ENCODE data around the gene ZBTB20.

ZBTB20 gene

DNA sequence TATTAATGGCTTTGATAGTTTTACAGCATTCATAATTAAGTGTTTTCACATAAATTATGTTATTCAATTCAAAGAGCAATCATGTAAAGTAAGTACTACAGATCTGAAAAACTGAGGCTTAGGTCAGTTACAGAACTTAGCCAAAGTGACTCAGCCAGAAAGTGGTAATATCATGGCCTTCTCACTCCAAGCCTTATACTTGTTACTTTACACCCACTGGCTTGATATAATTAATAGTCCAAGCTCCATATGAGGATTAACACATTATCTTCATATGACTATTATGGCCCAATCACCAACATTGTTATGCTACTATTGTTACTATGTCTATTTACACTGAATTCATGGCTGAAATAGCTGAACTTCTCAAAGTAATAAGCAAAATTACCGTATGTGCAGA is 802.6 kb downstream of the ZBTB20 start:
- no peak for DNase-seq

- peak; percentile 17 for DNase-seq
These were observed 808.3 kb downstream of the ZBTB20 start for GRCh38 chr3:114338651-114339357.

DNA sequence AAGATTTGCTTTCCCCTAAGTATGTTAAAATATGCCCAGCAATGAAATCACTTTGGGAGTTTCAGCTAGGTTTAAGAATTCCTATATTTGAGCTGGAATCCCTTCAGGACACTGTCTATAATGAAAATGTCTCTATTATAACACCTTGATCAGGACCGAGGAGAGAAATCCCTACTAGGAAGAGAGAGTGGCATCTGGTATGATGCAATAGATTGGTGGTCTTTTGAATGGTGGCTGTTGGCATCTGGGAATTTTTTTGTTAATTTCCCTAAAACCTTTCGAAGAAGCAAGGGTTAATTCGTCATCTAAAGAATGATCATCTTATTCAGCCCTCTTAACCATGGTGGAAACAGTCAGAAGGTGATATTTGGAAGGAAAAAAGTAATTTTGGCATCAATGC is 810.2 kb downstream of the ZBTB20 start:
- no peak for DNase-seq

DNA sequence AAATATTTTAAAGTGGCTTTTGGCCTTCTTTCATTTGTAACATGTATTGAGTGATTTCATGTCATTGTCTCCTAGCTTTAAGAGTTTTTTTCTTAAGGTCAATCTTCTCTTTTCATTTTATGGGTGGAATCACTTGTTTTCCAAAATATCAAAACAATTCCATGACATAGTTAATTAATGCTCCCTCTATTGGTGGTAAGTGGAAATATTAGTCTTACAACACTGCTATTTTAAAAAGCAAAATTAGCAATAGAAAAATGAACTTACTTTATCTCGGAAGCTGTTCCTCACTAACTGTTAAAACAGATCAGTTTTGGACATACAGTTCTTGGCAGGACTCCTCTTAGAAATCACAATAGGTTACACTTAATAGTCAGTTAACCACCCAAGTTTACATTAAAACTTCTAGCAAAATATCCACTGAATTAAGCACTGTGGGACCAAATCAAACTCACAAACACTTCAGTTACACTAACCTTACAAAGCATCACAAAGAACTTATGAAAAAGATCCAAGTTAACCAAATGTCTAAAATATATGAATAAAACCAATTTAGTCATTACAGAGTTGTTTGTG is 810.9 kb downstream of the ZBTB20 start:
- DNase-seq: no peak

DNA sequence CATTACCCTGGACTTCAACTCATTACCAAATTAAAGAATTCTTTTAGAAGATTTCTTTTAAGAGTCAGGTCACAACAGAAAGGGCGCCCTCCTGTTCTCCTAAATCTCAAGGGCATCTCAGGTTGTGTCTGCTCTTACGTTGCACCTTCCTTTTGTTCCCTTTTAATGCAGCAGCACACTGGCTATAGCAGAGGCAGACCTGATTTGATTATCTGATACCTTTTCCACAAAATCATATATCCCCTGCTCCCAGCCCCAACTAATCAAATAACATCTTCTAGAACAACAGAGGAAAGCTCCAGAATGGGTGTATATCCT is 813.2 kb downstream of the ZBTB20 start:
- DNase-seq: no peak

- no peak for DNase-seq
These were observed 813.7 kb downstream of the ZBTB20 start for GRCh38 chr3:114333180-114333922.

DNA sequence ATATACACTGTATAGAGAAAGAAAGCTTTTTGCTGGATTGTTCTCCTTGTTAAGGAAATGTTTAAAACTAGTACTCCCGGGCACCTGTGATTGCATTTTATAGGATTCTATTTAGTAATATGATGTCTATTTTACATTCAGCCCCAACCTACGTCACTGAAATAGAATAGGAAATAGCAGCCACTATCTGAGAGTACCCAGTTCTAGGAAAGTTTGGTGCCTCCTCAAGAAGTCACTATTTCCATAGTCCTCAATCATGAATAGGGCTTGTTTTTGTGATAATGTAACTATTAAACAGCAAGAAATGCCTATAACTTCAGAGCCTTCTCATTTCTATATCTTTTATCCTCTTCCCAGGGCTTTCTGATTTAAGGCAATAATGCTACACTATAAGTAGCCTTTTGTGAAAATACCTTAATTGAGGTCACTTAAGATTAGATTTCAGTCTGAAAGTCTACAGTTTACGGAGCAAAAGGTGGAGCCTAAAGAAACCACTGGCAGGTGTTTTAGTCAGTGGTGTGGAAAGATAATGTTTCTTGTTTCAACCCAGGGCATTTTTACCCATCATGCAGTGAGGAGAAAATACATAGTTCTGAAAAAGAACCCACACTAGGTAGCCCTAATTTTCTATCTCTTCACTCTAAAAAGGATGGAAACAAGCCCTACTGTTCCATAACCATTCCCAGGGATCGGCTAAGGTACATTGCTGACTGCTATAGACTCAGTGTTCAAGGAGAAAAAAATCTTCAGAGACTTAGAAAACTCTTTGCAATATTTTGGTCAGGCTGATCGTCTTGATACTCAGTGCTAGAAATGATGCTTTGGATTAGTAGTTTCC is 814.5 kb downstream of the ZBTB20 start:
- DNase-seq: no peak

- DNase-seq: no peak
These were observed 815.4 kb downstream of the ZBTB20 start for GRCh38 chr3:114331710-114332109.

DNA sequence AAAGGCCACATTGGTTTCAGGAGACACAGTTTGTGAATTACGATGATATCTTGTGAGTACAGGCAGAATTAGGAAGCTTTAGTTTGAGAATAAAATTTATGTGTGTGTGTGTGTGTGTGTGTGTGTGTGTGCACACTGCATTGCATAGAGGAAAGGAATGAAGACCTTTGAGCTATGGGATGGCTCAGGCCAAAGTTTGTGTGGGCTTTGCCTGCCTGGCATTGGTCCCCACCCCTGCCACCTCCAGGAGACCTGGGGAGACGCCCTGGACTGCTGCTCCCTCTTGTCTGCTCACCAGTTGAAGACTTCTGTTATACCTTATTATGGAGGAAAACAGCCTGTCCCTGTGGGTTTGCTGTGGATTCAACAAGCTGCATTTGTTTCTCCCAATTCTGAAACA is 816.1 kb downstream of the ZBTB20 start:
- no peak for DNase-seq

- DNase-seq: no peak
These were observed 817.3 kb downstream of the ZBTB20 start for GRCh38 chr3:114329823-114330222.

- no peak for DNase-seq
These were observed 818.7 kb downstream of the ZBTB20 start for GRCh38 chr3:114328345-114328744.

DNA sequence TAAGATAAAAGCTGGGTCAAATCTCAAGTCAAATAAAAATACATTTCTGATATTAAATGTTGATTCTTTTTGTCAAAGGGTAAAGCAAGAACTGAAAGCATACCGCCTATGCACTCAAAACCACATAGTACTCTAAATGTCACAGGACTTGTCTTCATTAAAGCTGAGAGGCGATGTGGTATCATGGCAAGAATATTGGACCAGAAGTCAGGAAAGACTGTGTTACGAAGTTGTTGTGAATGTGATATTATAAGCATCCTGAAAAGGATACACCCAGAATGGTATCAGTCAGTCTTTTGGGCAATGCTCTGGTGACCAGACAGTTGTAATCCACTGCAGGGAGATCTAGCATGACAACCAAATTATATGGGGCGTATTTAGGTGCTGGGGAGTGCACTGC is 819.4 kb downstream of the ZBTB20 start:
- no peak for DNase-seq

DNA sequence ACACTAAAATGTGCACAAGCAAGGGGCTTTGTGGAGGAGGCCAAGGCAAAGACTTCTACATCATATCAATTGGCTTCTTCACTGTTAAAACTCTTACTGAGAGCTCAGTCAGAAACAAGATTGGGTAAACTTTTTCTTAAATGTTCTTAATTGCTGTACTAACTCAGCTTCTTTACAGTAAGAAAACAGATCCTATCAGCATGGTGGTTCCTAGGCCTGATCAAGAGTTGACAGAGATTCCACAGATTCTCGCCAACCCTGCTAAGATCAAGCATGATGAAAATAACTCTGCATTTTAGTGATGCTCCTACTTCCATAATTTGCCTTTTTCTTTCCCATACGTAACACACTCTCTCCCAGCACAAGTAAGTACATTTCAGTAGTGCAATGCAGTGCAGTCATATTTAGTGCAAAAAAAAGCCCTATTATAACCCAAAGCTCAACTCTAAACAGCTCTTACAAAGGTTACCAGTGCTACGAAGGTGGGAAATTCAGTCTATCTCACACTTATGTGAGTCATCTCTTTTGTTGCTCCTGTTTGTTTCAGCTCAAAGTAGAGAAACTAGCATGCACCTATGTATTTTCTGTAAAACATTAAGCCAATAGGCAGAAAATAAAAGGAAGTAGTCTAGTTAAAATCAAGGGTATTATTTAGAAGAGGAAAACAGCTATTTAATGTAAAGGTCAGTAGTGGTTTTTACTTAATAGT is 823.4 kb downstream of the ZBTB20 start:
- no peak for DNase-seq

DNA sequence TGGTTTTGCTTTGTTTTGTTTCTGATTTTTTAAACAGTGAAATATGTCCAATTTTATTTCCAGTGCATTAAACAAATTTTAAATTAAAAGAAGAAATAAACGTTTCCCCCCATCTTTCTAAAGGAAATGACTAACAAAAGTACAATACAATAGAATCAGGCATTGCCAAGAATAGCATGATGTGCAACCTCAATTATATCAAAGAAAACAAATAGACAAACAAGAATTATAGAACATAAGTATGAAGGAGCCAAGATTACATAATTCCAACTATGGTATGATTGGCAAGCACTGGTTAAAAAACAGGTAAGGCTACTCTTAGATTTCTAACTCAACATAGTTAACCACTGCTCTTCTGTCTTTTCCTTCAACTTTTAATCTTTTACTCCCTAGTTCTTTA is 826.8 kb downstream of the ZBTB20 start:
- DNase-seq: no peak

- peak; percentile 70 for DNase-seq
These were observed 827.6 kb downstream of the ZBTB20 start for GRCh38 chr3:114319453-114319852.

GRCh38 chr3:114318295-114318694 is 828.8 kb downstream of the ZBTB20 start:
- DNase-seq: no peak

DNA sequence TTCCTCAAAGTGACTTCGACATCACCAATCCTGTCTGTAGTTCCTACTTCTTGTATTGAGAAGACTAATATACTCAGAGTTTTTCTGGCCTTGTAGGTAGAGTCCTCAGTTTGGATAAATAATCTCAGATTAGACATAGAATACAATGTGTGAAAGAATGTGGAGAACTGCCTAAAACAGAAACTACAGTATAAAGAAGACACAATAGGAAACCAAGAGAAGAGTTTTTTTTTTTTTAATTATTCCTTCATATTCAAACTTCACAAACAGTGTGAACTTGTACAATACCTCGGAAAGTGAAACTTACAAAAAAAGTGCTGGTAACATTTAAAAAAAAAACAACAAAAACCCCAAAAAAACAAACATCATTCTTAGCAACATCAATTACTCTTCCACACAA is 832.8 kb downstream of the ZBTB20 start:
- DNase-seq: no peak

GRCh38 chr3:114313426-114313825 is 833.7 kb downstream of the ZBTB20 start:
- no peak for DNase-seq

DNA sequence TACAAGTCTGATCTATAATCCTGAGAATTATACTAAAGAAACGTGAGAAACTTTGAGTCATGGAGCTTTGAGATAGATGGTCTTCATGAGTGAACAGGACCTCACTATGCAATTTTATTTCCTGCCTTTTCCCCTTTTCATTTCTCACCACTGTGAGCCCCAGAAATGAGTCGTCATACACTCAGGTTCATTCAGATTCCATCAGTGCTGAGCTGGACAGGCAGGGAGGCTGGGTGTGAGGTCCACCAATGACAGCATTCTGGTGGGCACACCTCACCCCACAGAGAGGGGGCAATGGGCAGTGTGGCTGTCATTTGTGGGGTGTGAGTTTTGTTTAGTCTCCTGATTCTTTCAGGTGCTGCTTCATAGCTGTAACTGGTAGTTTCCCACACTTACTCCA is 836.4 kb downstream of the ZBTB20 start:
- no peak for DNase-seq

- DNase-seq: no peak
These were observed 838.3 kb downstream of the ZBTB20 start for GRCh38 chr3:114308830-114309229.

DNA sequence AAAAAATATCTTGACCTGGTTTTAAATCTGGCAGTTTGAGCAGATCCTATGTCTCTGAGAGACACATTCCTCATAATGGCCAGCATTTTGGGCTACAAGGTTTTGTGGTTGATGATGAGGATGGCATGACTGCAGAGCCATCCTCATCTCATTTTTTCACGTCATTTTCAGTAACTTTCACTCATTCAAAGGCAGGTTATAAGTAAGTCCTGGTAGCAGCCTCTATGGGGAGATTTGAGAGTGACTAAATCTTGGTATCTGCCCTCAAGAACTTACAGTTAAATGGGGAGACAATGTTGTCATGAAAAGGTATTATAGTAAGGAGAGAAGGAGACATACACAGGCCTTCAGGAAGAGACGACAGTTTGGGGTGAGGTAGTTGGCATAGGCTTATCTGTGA is 838.7 kb downstream of the ZBTB20 start:
- no peak for DNase-seq

DNA sequence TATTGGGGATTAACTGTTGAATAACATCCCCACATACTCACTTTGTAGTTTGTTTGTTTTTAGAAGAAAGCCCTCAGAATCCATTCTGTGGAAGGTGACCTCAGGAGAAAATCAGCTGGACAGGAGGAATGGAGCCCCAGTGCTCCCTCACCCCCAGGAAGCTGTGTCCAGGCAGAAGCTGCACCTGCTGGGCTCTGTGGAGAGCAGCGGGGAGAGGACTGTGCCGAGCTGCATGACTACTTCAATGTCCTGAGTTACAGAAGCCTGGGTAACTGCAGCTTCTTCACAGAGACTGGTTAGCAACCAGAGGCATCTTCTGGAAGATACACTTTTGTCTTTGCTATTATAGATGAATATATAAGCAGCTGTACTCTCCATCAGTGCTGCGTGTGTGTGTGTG is 839.3 kb downstream of the ZBTB20 start:
- DNase-seq: no peak

All from NCI-H82 (cell line).